Activated CD4-positive, alpha-beta T cell treated with anti-CD3 and anti-CD28 coated beads, Interleukin-2, amount 50 U/mL, for 48 hours (primary cell): ENCODE measurements around the gene ELOVL1.

Source experiments
- DNase-seq, 2 experiments: peaks; one replicate each; pipeline ENCODE4 v3.0.0-alpha.2; 2020

The ELOVL1 gene

GRCh38 chr1:43352881-43353280 is 14.9 kb downstream of the ELOVL1 start:
- DNase-seq = no peak

GRCh38 chr1:43352351-43352705 is 15.5 kb downstream of the ELOVL1 start:
- no peak for DNase-seq

- DNase-seq = no peak
Measured at GRCh38 chr1:43351421-43352350, 16.1 kb downstream of the ELOVL1 start.

- no peak for DNase-seq
Measured at GRCh38 chr1:43350976-43351375, 16.8 kb downstream of the ELOVL1 start.

GRCh38 chr1:43349594-43350306 is 18.1 kb downstream of the ELOVL1 start:
- DNase-seq = no peak

GRCh38 chr1:43348809-43349593 is 18.8 kb downstream of the ELOVL1 start:
- DNase-seq = peak; percentile 58 to 59

- no peak for DNase-seq
Measured at GRCh38 chr1:43348343-43348808, 19.4 kb downstream of the ELOVL1 start.

- DNase-seq = no peak
Measured at GRCh38 chr1:43346636-43347035, 21.2 kb downstream of the ELOVL1 start.

- DNase-seq = no peak
Measured at GRCh38 chr1:43345120-43345519, 22.7 kb downstream of the ELOVL1 start.

- no peak for DNase-seq
Measured at GRCh38 chr1:43344267-43344850, 23.5 kb downstream of the ELOVL1 start.

GRCh38 chr1:43340559-43340958 is 27.3 kb downstream of the ELOVL1 start:
- no peak for DNase-seq

- no peak for DNase-seq
Measured at GRCh38 chr1:43339584-43340232, 28.1 kb downstream of the ELOVL1 start.

- no peak for DNase-seq
Measured at GRCh38 chr1:43338001-43338400, 29.8 kb downstream of the ELOVL1 start.

- no peak for DNase-seq
Measured at GRCh38 chr1:43337588-43337987, 30.2 kb downstream of the ELOVL1 start, which contains the start of gene MPL. Gene MPL, plus strand, starts transcription at chr1:43337818. Its CDS starts 31 bp downstream, at chr1:43337849.

GRCh38 chr1:43334453-43335205 is 33.2 kb downstream of the ELOVL1 start:
- DNase-seq = no peak

- no peak for DNase-seq
Measured at GRCh38 chr1:43331688-43332087, 36.1 kb downstream of the ELOVL1 start.

GRCh38 chr1:43329995-43330751 is 37.6 kb downstream of the ELOVL1 start:
- DNase-seq = peak; percentile 78 to 85

GRCh38 chr1:43327549-43328292 is 40.1 kb downstream of the ELOVL1 start:
- no peak for DNase-seq

- no peak for DNase-seq
Measured at GRCh38 chr1:43325381-43325780, 42.4 kb downstream of the ELOVL1 start.

GRCh38 chr1:43324810-43325209 is 43.0 kb downstream of the ELOVL1 start:
- no peak for DNase-seq
